Activated CD8-positive, alpha-beta T cell treated with anti-CD3 and anti-CD28 coated beads for 36 hours (primary cell): Measurements from ENCODE around the gene PFKL. TPM values are rescaled to one million over a fixed set of nuclear protein-coding genes. Genes with fewer than 3 reads are reported as not detected.

Experiments
- ATAC-seq: fragments of 200-7000 bp; cut with Tn5 transposase; one replicate; pipeline ENCODE4 v1.10.0; 2021; ENCODE audit warnings: mild to moderate bottlenecking, moderate library complexity
- CTCF ChIA-PET: fragments of 350-600 bp; sonication (Branson Sonifier 250); formaldehyde crosslinking; loops from one replicate; lab custom pipeline; 2021; ENCODE audit warnings: antibody characterized with exemption; lab: Charles Lee
- POLR2A ChIA-PET: fragments of 350-600 bp; sonication (Branson Sonifier 250); formaldehyde crosslinking; loops from one replicate; lab custom pipeline; 2021; ENCODE audit warnings: antibody characterized with exemption; lab: Charles Lee
- DNase-seq: peaks from one replicate; pipeline ENCODE4 v3.0.0-alpha.2; 2020
- H3K27ac Mint-ChIP-seq: one replicate; pipeline ENCODE4 v1.8.0; 2021; ENCODE audit warnings: mild to moderate bottlenecking, mixed read lengths
- H3K27me3 Mint-ChIP-seq: one replicate; pipeline ENCODE4 v1.8.0; 2021; ENCODE audit warnings: mixed read lengths
- H3K36me3 Mint-ChIP-seq: one replicate; pipeline ENCODE4 v1.8.0; 2021; ENCODE audit warnings: low read depth, mixed read lengths
- H3K4me1 Mint-ChIP-seq: one replicate; pipeline ENCODE4 v1.8.0; 2021; ENCODE audit warnings: low read depth, mixed read lengths
- H3K4me3 Mint-ChIP-seq: one replicate; pipeline ENCODE4 v1.8.0; 2021; ENCODE audit warnings: mild to moderate bottlenecking, moderate library complexity, mixed read lengths
- H3K9me3 Mint-ChIP-seq: one replicate; pipeline ENCODE4 v1.8.0; 2021; ENCODE audit warnings: mixed read lengths
- CTCF ChIP-seq: fragments of 200-600 bp; IDR thresholded peaks from one replicate; pipeline ENCODE4 v1.8.0; 2022; ENCODE audit warnings: antibody characterized with exemption, mild to moderate bottlenecking
- intact Hi-C: fragments of 100-400 bp; cut with micrococcal nuclease; formaldehyde crosslinking; loops from one replicate; pipeline ENCODE4 v1.10.0; 2022
- total RNA-seq, 2 experiments: library from RNA; stranded (reverse); gene quantifications; one replicate each; pipeline ENCODE4 v1.2.3, GENCODE V29; 2021

Gene PFKL
- total RNA-seq, 2 experiments from 2014 or later, result 188 to 200 TPM

GRCh38 chr21:44318489-44319285 is 18.8 kb downstream of the PFKL start:
- Mint-ChIP-seq H3K4me3 (no peak overlapping the region), H3K4me1 (no peaks in the 10 kb centered on the region), H3K36me3 (peaks cover 3% of the 10 kb centered on the region), H3K27me3 (no peaks in the 10 kb centered on the region), H3K9me3 (no peaks in the 10 kb centered on the region), H3K27ac (no peak overlapping the region)
- ATAC-seq, result no peak
- TF ChIP-seq CTCF, result no peak
- ChIA-PET POLR2A (interaction anchor here (2.1 kb wide), 1 partner anchor 13 kb away, joined by 5 read pairs; no protein-coding TSS in a partner anchor), CTCF (interaction anchor here (1.4 kb wide), 1 partner anchor 14 kb away, joined by 3 read pairs; no protein-coding TSS in a partner anchor)
- intact Hi-C loops, result no loop called here
- no peak for DNase-seq

- Mint-ChIP-seq H3K27ac (no peak overlapping the region), H3K4me1 (no peaks in the 10 kb centered on the region), H3K27me3 (no peaks in the 10 kb centered on the region), H3K36me3 (peaks cover 3% of the 10 kb centered on the region), H3K9me3 (no peaks in the 10 kb centered on the region), H3K4me3 (no peak overlapping the region)
- DNase-seq (no peak), ATAC-seq (no peak)
- POLR2A ChIA-PET, result interaction anchor here (2.1 kb wide), 1 partner anchor 12 kb away, joined by 5 read pairs; no protein-coding TSS in a partner anchor
- intact Hi-C loops, result no loop called here
- CTCF ChIA-PET, result interaction anchor here (1.1 to 1.4 kb wide), 2 partner anchors 12 to 15 kb away, joined by 3 read pairs; no protein-coding TSS in a partner anchor
- no peak for TF ChIP-seq CTCF
Observed at GRCh38 chr21:44319407-44320065, 19.7 kb downstream of the PFKL start.

GRCh38 chr21:44320847-44321246 is 21.0 kb downstream of the PFKL start:
- no peak for TF ChIP-seq CTCF
- intact Hi-C loops, result no loop called here

DNA sequence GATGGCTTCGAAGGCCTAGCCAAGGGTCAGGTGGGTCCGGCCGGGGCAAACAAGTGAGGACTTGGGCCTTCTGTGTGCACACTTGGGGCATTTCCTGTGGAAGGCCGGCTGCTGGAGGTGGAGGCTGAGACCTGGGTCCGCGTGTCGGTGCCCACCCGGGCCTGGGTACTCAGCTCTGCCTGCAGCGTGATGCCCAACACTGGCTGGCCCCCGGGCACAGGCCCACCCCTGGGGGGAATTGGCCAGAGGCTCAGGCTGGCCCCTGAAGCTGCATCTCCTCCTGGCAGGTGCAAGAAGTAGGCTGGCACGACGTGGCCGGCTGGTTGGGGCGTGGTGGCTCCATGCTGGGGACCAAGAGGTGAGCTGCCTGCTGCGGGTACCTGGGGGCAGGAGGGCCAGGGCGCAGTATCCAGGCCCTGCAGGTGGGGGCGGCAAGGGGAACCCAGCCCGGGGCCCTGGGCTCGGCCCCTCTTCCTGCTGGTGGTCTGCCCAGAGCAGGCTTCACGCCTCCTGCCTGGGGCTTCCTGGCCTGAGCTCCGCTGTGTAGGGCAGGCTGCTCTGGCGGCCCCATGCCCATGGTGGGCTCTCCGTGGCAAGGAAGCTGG is 22.1 kb downstream of the PFKL start:
- no peak for DNase-seq
- CTCF ChIA-PET, result interaction anchor here (1.0 kb wide), 1 partner anchor 17 kb away, joined by 3 read pairs; no protein-coding TSS in a partner anchor
- Mint-ChIP-seq H3K27ac (no peak overlapping the region), H3K27me3 (no peaks in the 10 kb centered on the region), H3K36me3 (peaks cover 1% of the 10 kb centered on the region), H3K4me3 (no peak overlapping the region), H3K9me3 (no peaks in the 10 kb centered on the region), H3K4me1 (no peaks in the 10 kb centered on the region)
- ATAC-seq, result no peak
- intact Hi-C loops, result no loop called here
- POLR2A ChIA-PET, result interaction anchor here (2.3 kb wide), 1 partner anchor 12 kb away, joined by 7 read pairs; no protein-coding TSS in a partner anchor
- TF ChIP-seq CTCF, result no peak

More at GRCh38 chr21:44320847-44321246, 21.0 kb downstream of the PFKL start:
- H3K27ac Mint-ChIP-seq, result no peak overlapping the region
- POLR2A ChIA-PET, result interaction anchor here (0.7 to 2.1 kb wide), 2 partner anchors 10 to 13 kb away, joined by 4 to 5 read pairs; no protein-coding TSS in a partner anchor
- no peaks in the 10 kb centered on the region for H3K9me3 Mint-ChIP-seq
- H3K27me3 Mint-ChIP-seq, result no peaks in the 10 kb centered on the region
- H3K36me3 Mint-ChIP-seq, result peaks cover 3% of the 10 kb centered on the region
- CTCF ChIA-PET, result no interaction called here
- no peaks in the 10 kb centered on the region for H3K4me1 Mint-ChIP-seq
- no peak overlapping the region for H3K4me3 Mint-ChIP-seq
- no peak for ATAC-seq
- DNase-seq, result no peak
